ENCODE results near the gene DPH5.
"Not testable (repeated sequence)": the region's sequence is repeated elsewhere in the genome, so short reads cannot be mapped to it uniquely, and the experiment has no call there.

DPH5 gene

DNA sequence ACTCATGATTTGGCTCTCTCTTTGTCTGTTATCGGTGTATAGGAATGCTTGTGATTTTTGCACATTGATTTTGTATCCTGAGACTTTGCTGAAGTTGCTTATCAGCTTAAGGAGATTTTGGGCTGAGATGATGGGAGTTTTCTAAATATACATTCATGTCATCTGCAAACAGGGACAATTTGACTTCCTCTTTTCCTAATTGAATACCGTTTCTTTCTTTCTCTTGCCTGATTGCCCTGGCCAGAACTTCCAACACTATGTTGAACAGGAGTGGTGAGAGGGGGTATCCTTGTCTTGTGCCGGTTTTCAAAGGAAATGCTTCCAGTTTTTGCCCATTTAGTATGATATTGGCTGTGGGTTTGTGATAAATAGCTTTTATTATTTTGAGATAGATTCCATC, 79.5 kb downstream of the DPH5 start:
- not testable (repeated sequence) for H3K27ac ChIP-seq

DNA sequence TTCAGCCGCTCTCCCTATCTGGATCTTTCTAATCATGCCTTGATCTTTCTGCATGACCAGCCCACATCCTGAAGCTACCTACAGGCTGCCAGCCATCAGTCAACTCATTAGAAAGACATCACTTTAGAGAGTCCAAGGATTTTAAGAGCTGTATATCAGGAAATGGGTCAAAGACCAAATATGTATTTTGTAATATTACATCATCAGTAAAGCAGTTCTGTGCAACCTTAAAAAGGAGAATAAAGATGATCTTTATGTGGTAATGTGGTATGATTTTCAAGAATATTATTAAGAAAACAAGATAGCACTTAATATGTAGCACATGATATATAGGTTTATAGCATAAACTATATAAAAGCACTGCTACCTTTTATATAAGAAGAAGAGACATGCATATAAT, 82.1 kb downstream of the DPH5 start:
- TF ChIP-seq, protein P1, sequence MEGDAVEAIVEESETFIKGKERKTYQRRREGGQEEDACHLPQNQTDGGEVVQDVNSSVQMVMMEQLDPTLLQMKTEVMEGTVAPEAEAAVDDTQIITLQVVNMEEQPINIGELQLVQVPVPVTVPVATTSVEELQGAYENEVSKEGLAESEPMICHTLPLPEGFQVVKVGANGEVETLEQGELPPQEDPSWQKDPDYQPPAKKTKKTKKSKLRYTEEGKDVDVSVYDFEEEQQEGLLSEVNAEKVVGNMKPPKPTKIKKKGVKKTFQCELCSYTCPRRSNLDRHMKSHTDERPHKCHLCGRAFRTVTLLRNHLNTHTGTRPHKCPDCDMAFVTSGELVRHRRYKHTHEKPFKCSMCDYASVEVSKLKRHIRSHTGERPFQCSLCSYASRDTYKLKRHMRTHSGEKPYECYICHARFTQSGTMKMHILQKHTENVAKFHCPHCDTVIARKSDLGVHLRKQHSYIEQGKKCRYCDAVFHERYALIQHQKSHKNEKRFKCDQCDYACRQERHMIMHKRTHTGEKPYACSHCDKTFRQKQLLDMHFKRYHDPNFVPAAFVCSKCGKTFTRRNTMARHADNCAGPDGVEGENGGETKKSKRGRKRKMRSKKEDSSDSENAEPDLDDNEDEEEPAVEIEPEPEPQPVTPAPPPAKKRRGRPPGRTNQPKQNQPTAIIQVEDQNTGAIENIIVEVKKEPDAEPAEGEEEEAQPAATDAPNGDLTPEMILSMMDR (conservative IDR thresholded peaks at IDR 0.05) = no peak
- H3K27ac ChIP-seq = no peak overlapping the region

DNA sequence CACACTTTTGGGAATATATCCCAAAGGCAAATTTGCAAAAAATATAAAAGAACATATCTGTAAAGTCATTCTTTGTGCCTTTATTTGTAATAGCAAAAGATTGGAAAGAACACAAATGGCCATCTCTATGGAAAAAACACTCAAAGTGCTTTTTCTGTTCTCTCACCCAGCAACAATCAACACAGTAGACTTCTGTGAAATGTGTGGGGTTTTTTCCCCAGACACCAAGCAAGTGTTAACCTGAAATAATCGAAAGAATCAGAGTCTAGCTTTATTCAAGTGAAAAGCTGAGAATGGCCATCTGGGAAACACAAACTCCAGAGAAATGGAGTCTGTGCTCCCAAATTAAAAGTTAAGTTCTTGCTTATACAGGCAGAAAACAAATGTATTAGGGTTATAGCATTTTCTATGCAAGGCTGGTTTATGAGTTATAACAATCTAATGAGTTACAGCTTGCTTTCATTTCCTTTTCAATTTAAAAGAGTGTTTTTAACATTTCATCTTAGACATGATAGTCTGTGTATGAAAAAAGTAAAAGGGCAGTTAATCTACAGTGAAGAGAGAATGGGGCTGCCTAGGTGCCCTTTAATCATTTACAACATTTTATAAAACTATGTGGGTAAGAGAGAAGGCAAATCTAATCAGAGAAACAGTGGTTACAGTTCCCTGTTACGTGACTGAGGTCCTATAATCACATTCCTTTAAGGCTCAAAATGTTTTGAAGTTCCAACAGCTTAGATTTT, 83.1 kb downstream of the DPH5 start:
- TF ChIP-seq, protein P1 (conservative IDR thresholded peaks at IDR 0.05) = no peak
- no peak overlapping the region for H3K27ac ChIP-seq

DNA sequence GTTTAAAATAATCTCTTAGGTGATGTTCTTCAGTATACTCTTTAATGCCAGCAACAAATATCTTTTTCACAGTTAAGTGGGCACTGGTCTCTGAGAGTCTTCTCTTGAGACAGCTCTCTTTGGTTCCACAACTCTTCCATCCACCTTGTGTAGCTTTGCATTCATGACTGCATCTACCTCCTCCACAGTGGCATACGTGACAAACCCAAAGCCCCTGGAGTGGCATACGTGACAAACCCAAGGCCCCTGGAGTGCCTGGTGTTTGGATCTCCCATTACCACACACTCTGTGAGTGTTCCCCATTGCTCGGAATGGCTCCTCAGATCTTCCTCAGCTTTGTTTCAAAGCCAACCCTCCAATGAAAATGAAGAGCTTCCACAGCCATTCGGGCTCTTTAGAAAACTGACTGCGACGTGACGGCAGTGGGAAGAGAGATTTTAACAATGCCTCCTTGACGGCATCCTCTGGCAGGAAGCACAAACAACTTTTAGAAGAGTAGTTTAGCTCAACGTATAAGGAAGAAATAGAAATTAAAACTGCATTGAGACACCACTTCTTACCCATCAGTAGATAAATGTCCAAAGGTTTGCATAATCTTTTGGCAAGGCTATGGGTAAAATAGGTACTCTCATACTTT, 83.9 kb downstream of the DPH5 start:
- H3K27ac ChIP-seq = no peak overlapping the region
- TF ChIP-seq, protein P1 (conservative IDR thresholded peaks at IDR 0.05) = no peak

DNA sequence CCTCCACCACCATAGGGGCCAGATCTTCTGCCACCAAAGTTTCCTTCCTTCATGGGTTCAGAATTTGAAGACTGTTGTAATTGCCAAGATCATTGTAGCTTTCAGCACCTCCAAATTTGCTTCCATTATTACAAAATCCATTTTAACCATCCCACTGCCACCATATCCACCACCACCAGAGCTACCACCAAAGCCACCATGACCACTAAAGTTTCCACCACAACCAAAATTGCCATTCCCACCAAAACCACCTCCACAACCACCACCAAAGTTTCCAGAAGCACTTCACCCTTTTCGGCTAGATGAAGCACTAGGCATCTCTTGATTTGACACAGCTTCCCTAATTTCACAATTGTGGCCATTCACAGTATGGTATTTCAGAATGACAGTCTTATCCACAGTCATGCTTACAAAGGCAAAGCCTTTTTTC, 84.5 kb downstream of the DPH5 start:
- no peak overlapping the region for H3K27ac ChIP-seq
- TF ChIP-seq, protein P1 (conservative IDR thresholded peaks at IDR 0.05) = no peak

Measured in VCaP (cell line).